ENCODE data around the gene TINCR. TPM values are rescaled to one million over a fixed set of nuclear protein-coding genes. Genes with fewer than 3 reads are reported as not detected.

The TINCR gene
- total and polyA plus RNA-seq, 2 donors (not counting 3 experiments of a cell fraction or from before 2014, with no cell fraction given): 0.01 TPM; not detected in 1

- ChIA-PET POLR2A (no interaction called here), CTCF (no interaction called here)
- no peaks in the 10 kb centered on the region for H3K79me2 ChIP-seq (ENCODE audit: control insufficient read depth, insufficient read depth, low read length)
- H3K4me1 ChIP-seq (ENCODE audit: control insufficient read depth, extremely low read depth, insufficient read depth, low read length): no peaks in the 10 kb centered on the region
- H3K36me3 ChIP-seq (ENCODE audit: control insufficient read depth in 2 of 2, extremely low read depth in 1 of 2, insufficient read depth in 2 of 2, low read length in 2 of 2): peaks cover 9 to 31% of the 10 kb centered on the region in 2 experiments
- TF ChIP-seq POLR2AphosphoS5 (IDR thresholded peaks at IDR 0.05; ENCODE audit: insufficient read depth, low read depth, low read length) (no peak), GATA2 (IDR thresholded peaks at IDR 0.05; ENCODE audit: insufficient read depth, insufficient read length, low read depth, low read length) (no peak), FOS (IDR thresholded peaks at IDR 0.05; ENCODE audit: borderline replicate concordance, insufficient read depth, low read length) (no peak), JUN (IDR thresholded peaks at IDR 0.05; ENCODE audit: borderline replicate concordance, insufficient read depth, insufficient read length, low read depth) (no peak), POLR2A (IDR thresholded peaks at IDR 0.05; ENCODE audit: low read depth, low read length) (no peak), CTCF (IDR thresholded peaks at IDR 0.05; ENCODE audit: extremely low read depth in 1 of 2, insufficient read depth in 1 of 2, low read depth in 1 of 2, low read length in 2 of 2) (no peak), MYC (IDR thresholded peaks at IDR 0.05; ENCODE audit: low read depth, low read length) (no peak), EZH2 (IDR thresholded peaks at IDR 0.05; ENCODE audit: borderline replicate concordance, low read depth, low read length, severe bottlenecking) (no peak)
- TF ChIP-seq, protein P1, sequence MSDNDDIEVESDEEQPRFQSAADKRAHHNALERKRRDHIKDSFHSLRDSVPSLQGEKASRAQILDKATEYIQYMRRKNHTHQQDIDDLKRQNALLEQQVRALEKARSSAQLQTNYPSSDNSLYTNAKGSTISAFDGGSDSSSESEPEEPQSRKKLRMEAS (IDR thresholded peaks at IDR 0.05; ENCODE audit: insufficient read depth, insufficient read length): no peak
- dilution Hi-C loops (cut with MboI; ENCODE audit: extremely low pct_ligation_motif_present, low sequenced_read_pairs) (no loop called here), intact Hi-C loops (cut with micrococcal nuclease) (no loop called here)
- no peaks in the 10 kb centered on the region for H3K9me1 ChIP-seq (replicated peaks; ENCODE audit: control insufficient read depth, extremely low read depth, insufficient read depth, low read length)
- H3K27me3 ChIP-seq (ENCODE audit: control insufficient read depth in 2 of 2, insufficient read depth in 2 of 2, low read length in 2 of 2): no peaks in the 10 kb centered on the region
- H3K4me3 ChIP-seq (replicated peaks in 1 of 3; ENCODE audit: insufficient read depth in 1 of 3, low read depth in 1 of 3, low read length in 3 of 3): no peak overlapping the region
- no peaks in the 10 kb centered on the region for H3K9me3 ChIP-seq (replicated peaks; ENCODE audit: control insufficient read depth, insufficient read depth, low read length)
- FAIRE-seq: no peak
- BruUV-seq (replicated peaks): no TSS peak
- no peak for DNase-seq (ENCODE audit: low read depth, low spot score)
- H3K4me2 ChIP-seq (ENCODE audit: insufficient read depth, low read length): no peak overlapping the region
- H3K9ac ChIP-seq (replicated peaks; ENCODE audit: extremely low read depth, insufficient read depth, low read length): no peak overlapping the region
- H2AFZ ChIP-seq (ENCODE audit: low read depth, low read length): no peak overlapping the region
- H3K27ac ChIP-seq (ENCODE audit: insufficient read depth, low read depth, low read length): no peak overlapping the region
- no peaks in the 10 kb centered on the region for H4K20me1 ChIP-seq (replicated peaks; ENCODE audit: control insufficient read depth, extremely low read depth, insufficient read depth, low read length)
Observed at GRCh38 chr19:5585461-5586299, 17.9 kb upstream of the TINCR start.

All from endothelial cell of umbilical vein (primary cell).